ENCODE results near the gene SAMSN1.

The SAMSN1 gene

GRCh38 chr21:14545906-14546480 lies at the start of gene SAMSN1:
SAMSN1 (minus strand) TSS chr21:14546315; CDS start chr21:14546261, 54 bp downstream.
- DNase-seq (ENCODE audit: low read depth), result no peak

GRCh38 chr21:14595449-14595848 lies 49.3 kb upstream of the SAMSN1 start:
- DNase-seq (ENCODE audit: low read depth), result no peak

GRCh38 chr21:14594967-14595366 lies 48.9 kb upstream of the SAMSN1 start:
- no peak for DNase-seq (ENCODE audit: low read depth)

- no peak for DNase-seq (ENCODE audit: low read depth)
Observed at GRCh38 chr21:14593230-14593629, 47.1 kb upstream of the SAMSN1 start.

GRCh38 chr21:14592296-14593000 lies 46.3 kb upstream of the SAMSN1 start:
- no peak for DNase-seq (ENCODE audit: low read depth)

GRCh38 chr21:14591882-14592281 lies 45.8 kb upstream of the SAMSN1 start:
- no peak for DNase-seq (ENCODE audit: low read depth)

- no peak for DNase-seq (ENCODE audit: low read depth)
Observed at GRCh38 chr21:14591377-14591776, 45.3 kb upstream of the SAMSN1 start.

- no peak for DNase-seq (ENCODE audit: low read depth)
Observed at GRCh38 chr21:14589855-14590563, 43.9 kb upstream of the SAMSN1 start.

GRCh38 chr21:14587266-14587665 lies 41.2 kb upstream of the SAMSN1 start:
- DNase-seq (ENCODE audit: low read depth), result no peak

- DNase-seq (ENCODE audit: low read depth), result no peak
Observed at GRCh38 chr21:14585122-14585521, 39.0 kb upstream of the SAMSN1 start.

GRCh38 chr21:14584357-14585095 lies 38.4 kb upstream of the SAMSN1 start:
- DNase-seq (ENCODE audit: low read depth), result no peak

- DNase-seq (ENCODE audit: low read depth), result no peak
Observed at GRCh38 chr21:14583629-14584255, 37.6 kb upstream of the SAMSN1 start.

- DNase-seq (ENCODE audit: low read depth), result no peak
Observed at GRCh38 chr21:14582934-14583628, 37.0 kb upstream of the SAMSN1 start.

- DNase-seq (ENCODE audit: low read depth), result no peak
Observed at GRCh38 chr21:14581902-14582457, 35.9 kb upstream of the SAMSN1 start.

- no peak for DNase-seq (ENCODE audit: low read depth)
Observed at GRCh38 chr21:14573244-14573643, 27.1 kb upstream of the SAMSN1 start.

GRCh38 chr21:14572204-14572780 lies 26.2 kb upstream of the SAMSN1 start:
- DNase-seq (ENCODE audit: low read depth), result no peak

GRCh38 chr21:14569868-14570267 lies 23.8 kb upstream of the SAMSN1 start:
- DNase-seq (ENCODE audit: low read depth), result no peak

GRCh38 chr21:14569026-14569621 lies 23.0 kb upstream of the SAMSN1 start:
- no peak for DNase-seq (ENCODE audit: low read depth)

GRCh38 chr21:14567331-14568279 lies 21.5 kb upstream of the SAMSN1 start:
- DNase-seq (ENCODE audit: low read depth), result no peak
